ENCODE measurements around the gene PDS5A.

Gene PDS5A

DNA sequence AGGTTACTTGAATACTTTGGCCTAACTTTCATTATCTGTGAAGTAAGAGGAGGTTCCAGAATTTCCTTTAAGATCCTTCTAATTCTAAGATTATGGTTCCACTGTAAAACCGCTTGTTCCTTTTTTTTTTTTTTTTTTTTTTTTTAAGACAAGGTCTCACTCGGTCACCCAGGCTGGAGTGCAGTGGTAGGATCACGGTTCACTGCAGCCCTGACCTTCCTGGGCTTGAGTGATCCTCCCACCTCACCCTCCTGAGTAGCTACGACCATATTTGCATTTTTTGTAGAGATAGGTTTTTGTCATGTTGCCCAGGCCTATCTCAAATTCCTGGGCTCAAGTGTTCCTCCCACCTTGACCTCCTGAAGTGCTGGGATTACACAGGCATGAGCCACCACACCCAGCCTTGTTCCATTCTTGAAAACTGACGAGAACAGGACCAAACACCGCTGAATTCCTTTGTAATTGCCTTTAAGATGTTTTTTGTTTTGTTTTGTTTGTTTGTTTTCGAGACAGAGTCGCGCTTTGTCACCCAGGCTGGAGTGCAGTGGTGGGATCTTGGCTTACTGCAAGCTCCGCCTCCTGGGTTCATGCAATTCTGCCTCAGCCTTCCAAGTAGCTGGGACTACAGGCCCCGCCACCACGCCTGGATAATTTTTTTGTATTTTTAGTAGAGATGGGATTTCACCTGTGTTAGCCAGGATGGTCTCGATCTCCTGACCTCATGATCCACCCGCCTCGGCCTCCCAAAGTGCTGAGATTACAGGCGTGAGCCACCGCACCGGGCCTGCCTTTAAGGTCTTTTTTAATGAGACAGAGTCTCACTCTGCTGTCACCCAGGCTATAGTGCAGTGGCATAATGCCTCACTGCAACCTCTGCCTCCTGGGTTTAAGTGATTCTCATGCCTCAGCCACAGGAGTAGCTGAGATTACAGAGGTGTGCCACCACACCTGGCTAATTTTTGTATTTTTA is 6.8 kb downstream of the PDS5A start:
- Histone ChIP-seq H3K79me2 (ENCODE audit: control insufficient read depth, low read length) (peaks cover 99% of the 10 kb centered on the region), H4K20me1 (ENCODE audit: control insufficient read depth, insufficient read depth, low read depth, low read length) (peaks cover 23% of the 10 kb centered on the region; the same call in 1 of the 2 replicates), H3K4me1 (ENCODE audit: control insufficient read depth, low read length) (peaks cover 62% of the 10 kb centered on the region), H3F3A (ENCODE audit: control insufficient read depth, insufficient read depth) (peaks cover 5% of the 10 kb centered on the region; the same call in 1 of the 2 replicates), H3K27me3 (ENCODE audit: control insufficient read depth, low read length) (no peaks in the 10 kb centered on the region), H3K4me2 (ENCODE audit: low read length) (peak overlapping the region; percentile 64), H3K9me2 (replicated peaks; ENCODE audit: control insufficient read depth, low read length) (no peaks in the 10 kb centered on the region), H3K36me3 (ENCODE audit: control insufficient read depth, low read length) (peaks cover 70% of the 10 kb centered on the region), H3K27ac (ENCODE audit: low read depth, low read length) (peak overlapping the region; percentile 33), H3K9me3 (ENCODE audit: control insufficient read depth, insufficient read depth, low read length) (no peaks in the 10 kb centered on the region), H3K4me3 (ENCODE audit: low read length) (peak overlapping the region; percentile 49)
- TF ChIP-seq, protein P1, sequence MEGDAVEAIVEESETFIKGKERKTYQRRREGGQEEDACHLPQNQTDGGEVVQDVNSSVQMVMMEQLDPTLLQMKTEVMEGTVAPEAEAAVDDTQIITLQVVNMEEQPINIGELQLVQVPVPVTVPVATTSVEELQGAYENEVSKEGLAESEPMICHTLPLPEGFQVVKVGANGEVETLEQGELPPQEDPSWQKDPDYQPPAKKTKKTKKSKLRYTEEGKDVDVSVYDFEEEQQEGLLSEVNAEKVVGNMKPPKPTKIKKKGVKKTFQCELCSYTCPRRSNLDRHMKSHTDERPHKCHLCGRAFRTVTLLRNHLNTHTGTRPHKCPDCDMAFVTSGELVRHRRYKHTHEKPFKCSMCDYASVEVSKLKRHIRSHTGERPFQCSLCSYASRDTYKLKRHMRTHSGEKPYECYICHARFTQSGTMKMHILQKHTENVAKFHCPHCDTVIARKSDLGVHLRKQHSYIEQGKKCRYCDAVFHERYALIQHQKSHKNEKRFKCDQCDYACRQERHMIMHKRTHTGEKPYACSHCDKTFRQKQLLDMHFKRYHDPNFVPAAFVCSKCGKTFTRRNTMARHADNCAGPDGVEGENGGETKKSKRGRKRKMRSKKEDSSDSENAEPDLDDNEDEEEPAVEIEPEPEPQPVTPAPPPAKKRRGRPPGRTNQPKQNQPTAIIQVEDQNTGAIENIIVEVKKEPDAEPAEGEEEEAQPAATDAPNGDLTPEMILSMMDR (IDR thresholded peaks at IDR 0.05; ENCODE audit: low read depth, low read length, poor library complexity, severe bottlenecking), result no peak
- TF ChIP-seq EZH2phosphoT487 (IDR thresholded peaks at IDR 0.05; ENCODE audit: borderline replicate concordance, low read length), result no peak

DNA sequence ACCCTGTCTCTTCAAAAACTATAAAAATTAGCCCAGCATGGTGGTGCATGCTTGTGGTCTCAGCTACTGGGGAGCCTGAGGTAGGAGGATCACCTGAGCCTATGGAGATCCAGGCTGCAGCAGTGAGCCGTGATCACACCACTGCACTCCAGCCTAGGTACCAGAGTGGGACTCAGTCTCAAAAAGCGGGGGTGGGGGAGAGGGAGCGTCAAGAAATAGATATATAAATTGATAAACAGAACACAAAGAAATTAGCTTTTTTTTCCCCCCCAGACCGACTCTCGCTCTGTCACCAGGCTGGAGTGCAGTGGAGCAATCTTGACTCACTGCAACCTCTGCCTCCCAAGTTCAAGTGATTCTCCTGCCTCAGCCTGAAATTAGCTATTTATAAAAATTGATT is 14.1 kb downstream of the PDS5A start:
- Histone ChIP-seq H3K4me2 (ENCODE audit: low read length) (peak overlapping the region; percentile 71), H3K79me2 (ENCODE audit: control insufficient read depth, low read length) (peaks cover 99% of the 10 kb centered on the region), H3K9me3 (ENCODE audit: control insufficient read depth, insufficient read depth, low read length) (no peaks in the 10 kb centered on the region), H3K27ac (ENCODE audit: low read depth, low read length) (peak overlapping the region; percentile 32), H3K36me3 (ENCODE audit: control insufficient read depth, low read length) (peaks cover 59% of the 10 kb centered on the region), H3K27me3 (ENCODE audit: control insufficient read depth, low read length) (no peaks in the 10 kb centered on the region), H3K4me3 (ENCODE audit: low read length) (no peak overlapping the region), H4K20me1 (ENCODE audit: control insufficient read depth, insufficient read depth, low read depth, low read length) (peaks cover 22% of the 10 kb centered on the region), H3K9me2 (replicated peaks; ENCODE audit: control insufficient read depth, low read length) (no peaks in the 10 kb centered on the region), H3F3A (ENCODE audit: control insufficient read depth, insufficient read depth) (peaks cover 14% of the 10 kb centered on the region), H3K4me1 (ENCODE audit: control insufficient read depth, low read length) (peaks cover 63% of the 10 kb centered on the region)
- TF ChIP-seq EZH2phosphoT487 (IDR thresholded peaks at IDR 0.05; ENCODE audit: borderline replicate concordance, low read length), result no peak
- TF ChIP-seq, protein P1 (IDR thresholded peaks at IDR 0.05; ENCODE audit: low read depth, low read length, poor library complexity, severe bottlenecking), result no peak

GRCh38 chr4:39961311-39961877 is 16.3 kb downstream of the PDS5A start:
- H3K4me1 ChIP-seq (ENCODE audit: control insufficient read depth, low read length), result peaks cover 59% of the 10 kb centered on the region
- no peaks in the 10 kb centered on the region for H3K9me2 ChIP-seq (replicated peaks; ENCODE audit: control insufficient read depth, low read length)
- H3K79me2 ChIP-seq (ENCODE audit: control insufficient read depth, low read length), result peaks cover 100% of the 10 kb centered on the region
- peaks cover 23% of the 10 kb centered on the region for H4K20me1 ChIP-seq (ENCODE audit: control insufficient read depth, insufficient read depth, low read depth, low read length)
- no peaks in the 10 kb centered on the region for H3K9me3 ChIP-seq (ENCODE audit: control insufficient read depth, insufficient read depth, low read length)
- peak overlapping the region; percentile 10 for H3K4me3 ChIP-seq (ENCODE audit: low read length)
- peaks cover 59% of the 10 kb centered on the region for H3K36me3 ChIP-seq (ENCODE audit: control insufficient read depth, low read length)
- TF ChIP-seq EZH2phosphoT487 (IDR thresholded peaks at IDR 0.05; ENCODE audit: borderline replicate concordance, low read length), result no peak
- TF ChIP-seq, protein P1 (IDR thresholded peaks at IDR 0.05; ENCODE audit: low read depth, low read length, poor library complexity, severe bottlenecking), result no peak
- H3K4me2 ChIP-seq (ENCODE audit: low read length), result peak overlapping the region; percentile 71
- peaks cover 14% of the 10 kb centered on the region for H3F3A ChIP-seq (ENCODE audit: control insufficient read depth, insufficient read depth)
- no peaks in the 10 kb centered on the region for H3K27me3 ChIP-seq (ENCODE audit: control insufficient read depth, low read length)
- H3K27ac ChIP-seq (ENCODE audit: low read depth, low read length), result peak overlapping the region; percentile 69
